IPS DF 6.9 (cell line): ENCODE results near the gene NRXN2.

Experiments used
- DNase-seq: peaks from one replicate; pipeline ENCODE4 v3.0.0-alpha.2; 2013; ENCODE audit warnings: low read depth, low spot score
- H3K27ac ChIP-seq: one replicate; pipeline ENCODE4 v1.5.1; 2013; ENCODE audit warnings: low read length, control low read depth
- H3K27me3 ChIP-seq: 2 replicates; pipeline ENCODE4 v1.6.1; 2013; ENCODE audit warnings: mild to moderate bottlenecking, low read length; ENCODE audit not compliant: control insufficient read depth, insufficient read depth
- H3K36me3 ChIP-seq: 2 replicates; pipeline ENCODE4 v1.6.1; 2013; ENCODE audit warnings: low read length; ENCODE audit not compliant: control insufficient read depth, insufficient read depth
- H3K4me1 ChIP-seq: 2 replicates; pipeline ENCODE4 v1.6.1; 2013; ENCODE audit warnings: low read length; ENCODE audit not compliant: control insufficient read depth, insufficient read depth
- H3K4me3 ChIP-seq: 2 replicates; pipeline ENCODE4 v1.5.1; 2013; ENCODE audit warnings: mild to moderate bottlenecking, low read length
- H3K9me3 ChIP-seq: 2 replicates; pipeline ENCODE4 v1.6.1; 2013; ENCODE audit warnings: low read length, inconsistent platforms; ENCODE audit not compliant: control insufficient read depth, insufficient read depth
- WGBS: extraction: QIAGEN DNeasy Blood & Tissue Kit; methylation state at CpG from one replicate; pipeline ENCODE4 v1.1.7; 2013; ENCODE audit warnings: mixed read lengths, missing lambda C conversion rate; ENCODE audit not compliant: insufficient read length, insufficient coverage; 5-methylcytosine and 5-hydroxymethylcytosine counted together

Gene NRXN2

DNA sequence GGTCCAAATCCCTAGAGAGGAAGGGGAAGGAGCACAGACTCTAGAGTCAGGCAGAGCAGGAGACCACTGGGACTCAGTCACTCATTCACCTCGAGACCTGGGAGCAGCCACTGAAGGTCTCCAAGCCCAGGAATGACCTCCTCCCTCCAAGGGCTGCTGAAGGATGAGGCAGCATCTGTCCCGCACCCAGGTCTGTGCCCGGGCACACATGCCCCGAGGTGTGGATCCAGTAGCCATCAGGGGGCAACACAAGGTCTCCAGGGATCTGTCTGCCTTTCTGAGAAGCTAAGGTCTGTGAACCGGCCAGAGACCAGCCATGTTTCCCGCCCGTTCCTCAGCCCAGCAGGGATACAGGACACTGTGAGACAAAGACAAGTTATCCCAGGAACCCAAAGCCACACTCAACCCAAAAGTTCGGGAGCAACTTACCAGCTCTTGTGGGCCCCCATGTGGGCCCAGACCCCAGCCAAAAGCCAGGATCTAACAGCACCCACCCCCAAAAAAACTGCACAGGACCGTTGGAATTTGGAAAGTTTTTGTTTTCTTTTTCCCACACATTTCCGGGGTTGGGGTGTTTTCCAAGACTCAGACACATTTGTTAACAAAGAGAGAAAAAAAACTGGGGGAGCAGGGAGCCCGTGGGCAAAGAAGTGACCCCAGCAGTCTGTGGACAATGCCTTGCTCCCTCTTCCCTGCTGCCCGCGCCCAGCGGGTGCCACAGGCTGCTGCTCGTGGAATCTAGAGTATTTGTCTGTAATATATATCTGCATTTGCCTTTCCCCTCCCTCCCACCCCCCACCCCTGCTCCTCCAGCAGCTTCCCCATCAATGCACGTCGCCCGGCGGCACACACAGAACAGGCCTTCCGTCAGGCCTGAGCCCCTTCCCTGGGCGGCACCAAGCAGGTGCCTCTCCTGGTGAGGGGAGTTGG, 117.1 kb downstream of the NRXN2 start:
- H3K4me1 ChIP-seq = no peaks in the 10 kb centered on the region; the same call in 1 of the 2 replicates
- WGBS = no CpG with 5 or more reads among the region's 21 CpGs
- no peaks in the 10 kb centered on the region for H3K36me3 ChIP-seq
- H3K9me3 ChIP-seq = no peaks in the 10 kb centered on the region
- H3K27ac ChIP-seq = no peak overlapping the region
- DNase-seq = no peak
- no peak overlapping the region for H3K4me3 ChIP-seq
- no peaks in the 10 kb centered on the region for H3K27me3 ChIP-seq

DNA sequence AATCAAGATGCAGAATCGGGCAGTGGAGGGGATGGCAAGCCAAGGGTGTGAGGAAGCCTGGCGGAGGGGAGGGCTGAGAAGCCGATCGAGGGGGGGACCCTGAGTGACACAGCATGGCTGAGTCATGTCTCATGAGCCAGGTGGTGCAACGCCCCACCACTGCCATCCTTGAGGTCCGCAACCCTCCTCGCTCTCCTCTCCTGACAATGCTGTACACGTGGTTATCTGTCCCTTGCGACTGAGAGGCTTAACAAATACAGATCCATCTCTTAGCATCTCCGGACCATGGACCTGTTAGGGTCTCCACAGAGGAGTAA, 117.8 kb downstream of the NRXN2 start:
- H3K4me3 ChIP-seq = no peak overlapping the region
- H3K27me3 ChIP-seq = no peaks in the 10 kb centered on the region
- WGBS = no CpG with 5 or more reads among the region's 10 CpGs
- no peak for DNase-seq
- no peak overlapping the region for H3K27ac ChIP-seq
- H3K9me3 ChIP-seq = no peaks in the 10 kb centered on the region
- H3K4me1 ChIP-seq = no peaks in the 10 kb centered on the region; the same call in 1 of the 2 replicates
- no peaks in the 10 kb centered on the region for H3K36me3 ChIP-seq

DNA sequence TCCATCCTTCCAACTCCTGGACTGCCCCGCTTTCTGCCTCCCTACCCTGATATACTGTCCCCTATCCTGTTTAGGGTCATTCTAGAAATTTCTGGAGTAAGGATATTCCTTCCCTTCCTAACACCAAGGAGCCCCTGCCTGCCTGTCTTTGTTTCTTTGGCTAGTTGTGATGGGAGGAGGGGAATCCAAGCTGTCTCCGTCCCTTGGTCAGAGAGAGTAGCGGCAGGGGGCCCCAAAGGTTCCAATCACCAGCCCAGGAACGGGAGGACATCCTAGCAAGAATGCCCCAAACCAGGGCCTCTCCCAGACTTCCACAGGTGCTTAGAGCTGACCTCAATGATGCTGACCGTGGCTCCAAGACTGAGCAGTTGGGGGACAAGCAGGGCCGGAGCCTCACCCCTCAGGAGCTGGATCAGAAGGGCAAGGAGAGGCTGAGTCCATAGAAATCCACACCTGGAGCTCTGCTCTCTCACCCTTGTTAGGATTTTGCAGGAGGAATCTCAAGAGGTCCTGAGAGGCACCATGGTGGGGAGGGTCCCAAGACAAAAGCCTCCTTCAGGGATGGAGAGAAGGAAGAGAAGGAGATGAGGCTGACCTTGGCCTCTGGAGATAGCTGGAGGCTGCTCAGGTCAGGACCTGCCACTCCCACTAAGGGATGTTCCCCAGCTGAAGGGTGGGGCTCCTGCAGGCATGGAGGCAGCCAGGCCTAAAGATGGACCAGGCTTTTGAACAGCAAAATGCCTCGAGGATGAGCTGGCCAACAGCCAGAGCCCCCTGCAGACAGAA, 118.3 kb downstream of the NRXN2 start:
- Histone ChIP-seq H3K27ac (no peak overlapping the region), H3K36me3 (no peaks in the 10 kb centered on the region), H3K27me3 (no peaks in the 10 kb centered on the region), H3K4me3 (no peak overlapping the region), H3K4me1 (no peaks in the 10 kb centered on the region; the same call in 1 of the 2 replicates), H3K9me3 (no peaks in the 10 kb centered on the region)
- DNase-seq = no peak
- no CpG with 5 or more reads among the region's 7 CpGs for WGBS

DNA sequence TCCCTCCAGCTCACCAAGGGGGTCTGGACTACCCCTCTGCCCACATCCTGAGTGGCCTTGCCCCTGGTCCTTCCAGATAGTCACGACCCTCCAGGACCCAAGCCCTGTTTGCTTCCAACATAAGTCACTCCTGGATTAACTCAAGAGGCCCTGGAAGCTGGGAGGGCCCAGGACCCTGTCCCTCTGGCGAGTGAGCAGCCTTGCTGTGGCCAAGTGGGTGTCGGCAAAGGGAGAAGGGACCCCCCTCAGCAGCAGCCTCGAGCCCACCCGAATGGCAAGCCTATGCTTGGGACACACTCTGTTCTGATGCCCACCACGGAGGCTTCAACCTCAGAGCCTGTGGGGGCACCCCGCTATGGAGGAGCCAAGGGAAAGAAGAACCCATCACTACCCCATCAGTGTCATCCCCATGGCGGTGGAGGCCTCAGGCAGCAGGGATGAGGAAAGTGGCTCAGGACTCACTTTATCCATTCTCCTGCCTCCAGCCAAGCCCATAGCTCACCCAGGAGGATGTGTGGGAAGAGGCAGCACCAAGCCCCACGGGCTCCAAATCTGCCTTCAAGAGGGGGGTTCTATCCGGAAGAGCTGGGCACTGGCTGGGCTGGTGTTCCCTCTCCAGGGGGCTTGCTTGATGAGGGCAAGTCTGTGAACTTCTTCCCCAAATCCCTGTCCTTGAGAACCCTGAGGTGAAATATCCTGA, 119.4 kb downstream of the NRXN2 start:
- Histone ChIP-seq H3K36me3 (no peaks in the 10 kb centered on the region), H3K27me3 (no peaks in the 10 kb centered on the region), H3K4me3 (no peak overlapping the region), H3K4me1 (peaks cover 1% of the 10 kb centered on the region), H3K9me3 (no peaks in the 10 kb centered on the region), H3K27ac (no peak overlapping the region)
- WGBS = no CpG with 5 or more reads among the region's 10 CpGs
- no peak for DNase-seq

DNA sequence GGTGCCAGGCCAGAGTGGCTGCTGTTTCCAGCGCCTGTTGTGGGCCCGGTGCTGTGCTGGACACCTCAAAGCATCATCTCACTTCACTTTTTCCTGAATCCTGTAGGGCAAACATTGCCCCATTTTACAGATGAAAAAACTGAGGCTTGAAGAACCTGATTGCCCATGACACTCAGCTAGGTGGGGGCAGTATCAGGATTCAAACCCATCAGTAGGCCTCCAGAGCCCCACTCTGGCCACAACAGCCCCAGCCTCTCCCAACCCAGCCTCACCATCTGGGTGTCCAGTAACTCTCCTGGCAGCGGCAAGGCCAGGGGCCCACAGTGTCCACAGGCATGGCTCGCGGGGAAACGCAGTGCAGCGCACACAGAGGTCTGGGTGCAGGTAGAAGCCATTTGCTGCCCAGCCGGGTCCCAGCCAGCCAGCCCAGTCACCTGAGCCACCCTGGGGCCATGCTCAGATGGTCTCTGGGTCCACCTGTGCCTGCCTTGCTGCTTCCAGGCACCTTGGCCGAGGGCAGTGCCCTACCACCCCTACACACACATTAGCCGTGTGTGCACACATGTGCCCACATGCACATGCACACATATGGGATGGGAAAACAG, 120.4 kb downstream of the NRXN2 start:
- no peaks in the 10 kb centered on the region for H3K27me3 ChIP-seq
- no peaks in the 10 kb centered on the region for H3K9me3 ChIP-seq
- WGBS = no CpG with 5 or more reads among the region's 10 CpGs
- peaks cover 1% of the 10 kb centered on the region; the same call in 1 of the 2 replicates for H3K4me1 ChIP-seq
- H3K4me3 ChIP-seq = no peak overlapping the region
- DNase-seq = no peak
- no peaks in the 10 kb centered on the region for H3K36me3 ChIP-seq
- H3K27ac ChIP-seq = no peak overlapping the region

DNA sequence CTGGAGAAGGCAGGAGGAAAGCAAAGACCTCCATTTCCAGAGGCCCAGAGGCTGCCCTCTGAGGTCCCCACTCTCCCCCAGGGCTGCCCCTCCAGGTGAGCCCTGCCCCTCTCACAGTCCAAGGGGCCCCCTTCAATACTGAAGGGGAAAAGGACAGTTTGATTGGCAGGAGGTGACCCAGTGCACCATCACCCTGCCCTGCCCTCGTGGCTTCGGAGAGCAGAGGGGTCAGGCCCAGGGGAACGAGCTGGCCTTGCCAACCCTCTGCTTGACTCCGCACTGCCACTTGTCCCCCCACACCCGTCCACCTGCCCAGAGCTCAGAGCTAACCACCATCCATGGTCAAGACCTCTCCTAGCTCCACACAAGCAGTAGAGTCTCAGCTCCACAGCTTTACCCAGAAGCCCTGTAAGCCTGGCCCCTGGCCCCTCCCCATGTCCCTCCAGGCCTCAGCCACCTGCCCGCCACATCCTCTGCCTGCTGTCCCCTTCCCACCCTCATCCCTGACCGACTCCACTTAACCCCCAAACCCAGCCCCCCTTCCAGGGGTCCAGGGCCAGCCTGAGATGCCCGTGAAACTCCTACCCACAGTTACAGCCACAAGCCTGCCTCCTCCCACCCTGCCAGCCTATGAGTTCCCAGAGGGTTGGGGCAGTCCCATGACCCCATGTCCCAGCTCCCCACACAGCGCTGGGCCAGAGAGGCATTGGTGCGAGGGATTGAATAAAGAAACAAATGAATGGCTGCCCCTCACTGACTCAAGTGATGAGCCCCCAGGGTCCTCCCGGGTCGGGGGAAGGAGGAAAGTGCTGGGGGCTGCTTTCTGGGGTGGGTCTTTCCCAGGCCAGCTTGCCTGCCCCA, 121.2 kb downstream of the NRXN2 start:
- WGBS = no CpG with 5 or more reads among the region's 12 CpGs
- Histone ChIP-seq H3K36me3 (no peaks in the 10 kb centered on the region), H3K9me3 (no peaks in the 10 kb centered on the region), H3K4me3 (no peak overlapping the region), H3K4me1 (peaks cover 1% of the 10 kb centered on the region; the same call in 1 of the 2 replicates), H3K27me3 (no peaks in the 10 kb centered on the region), H3K27ac (no peak overlapping the region)
- no peak for DNase-seq

DNA sequence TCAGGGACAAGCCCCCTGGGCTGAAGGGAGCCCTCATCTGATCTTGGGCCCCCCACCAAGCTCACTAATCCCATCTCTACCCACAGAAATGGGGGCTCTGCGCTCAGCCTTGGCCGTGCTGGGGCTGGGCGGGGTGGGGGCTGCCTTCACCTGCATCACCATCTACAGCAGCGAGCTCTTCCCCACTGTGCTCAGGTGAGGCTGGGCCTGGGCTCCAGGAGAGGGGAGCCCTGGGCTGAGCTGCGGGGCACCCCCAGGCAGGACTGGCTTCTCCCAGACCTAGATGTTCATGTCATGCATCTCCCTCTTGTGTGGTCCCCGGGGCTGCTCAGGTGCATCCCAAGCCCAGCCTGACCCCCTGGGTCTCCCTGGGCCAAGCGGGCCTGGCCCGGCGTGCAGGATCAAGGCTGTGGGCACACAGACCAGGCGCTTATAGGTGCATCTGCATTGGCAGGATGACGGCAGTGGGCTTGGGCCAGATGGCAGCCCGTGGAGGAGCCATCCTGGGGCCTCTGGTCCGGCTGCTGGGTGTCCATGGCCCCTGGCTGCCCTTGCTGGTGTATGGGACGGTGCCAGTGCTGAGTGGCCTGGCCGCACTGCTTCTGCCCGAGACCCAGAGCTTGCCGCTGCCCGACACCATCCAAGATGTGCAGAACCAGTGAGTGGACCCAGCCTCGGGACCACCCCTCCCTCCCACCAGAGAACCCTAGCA, 122.6 kb downstream of the NRXN2 start:
- Histone ChIP-seq H3K27me3 (no peaks in the 10 kb centered on the region), H3K27ac (no peak overlapping the region), H3K4me1 (peaks cover 1% of the 10 kb centered on the region; the same call in 1 of the 2 replicates), H3K9me3 (no peaks in the 10 kb centered on the region), H3K4me3 (no peak overlapping the region), H3K36me3 (no peaks in the 10 kb centered on the region)
- no peak for DNase-seq
- no CpG with 5 or more reads among the region's 19 CpGs for WGBS

DNA sequence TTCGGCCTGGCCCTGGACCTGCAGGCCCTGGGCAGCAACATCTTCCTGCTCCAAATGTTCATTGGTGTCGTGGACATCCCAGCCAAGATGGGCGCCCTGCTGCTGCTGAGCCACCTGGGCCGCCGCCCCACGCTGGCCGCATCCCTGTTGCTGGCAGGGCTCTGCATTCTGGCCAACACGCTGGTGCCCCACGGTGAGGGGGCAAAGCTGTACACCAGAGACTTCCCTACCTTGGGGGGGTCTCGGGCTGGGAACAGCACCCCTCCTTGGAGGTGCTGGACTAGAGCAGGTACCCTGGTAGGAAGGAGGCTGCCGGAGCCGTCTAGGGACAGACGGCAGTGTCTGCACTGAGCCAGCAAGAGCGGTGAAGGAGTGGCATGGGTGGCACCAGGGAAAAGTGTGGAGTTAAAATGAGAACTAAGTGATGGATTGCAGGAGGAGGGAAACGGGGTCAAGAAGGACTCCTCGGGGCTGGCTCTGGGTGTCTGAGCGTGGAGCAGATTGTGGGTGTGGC, 123.2 kb downstream of the NRXN2 start:
- H3K27me3 ChIP-seq = no peaks in the 10 kb centered on the region
- no peaks in the 10 kb centered on the region for H3K9me3 ChIP-seq
- no peak overlapping the region for H3K27ac ChIP-seq
- no peak overlapping the region for H3K4me3 ChIP-seq
- DNase-seq = no peak
- no peaks in the 10 kb centered on the region for H3K36me3 ChIP-seq
- peaks cover 1% of the 10 kb centered on the region; the same call in 1 of the 2 replicates for H3K4me1 ChIP-seq
- no CpG with 5 or more reads among the region's 17 CpGs for WGBS
